ENCODE measurements around the gene UBE2S.
A peak's percentile ranks its signal among the peaks of the same experiment; 100 is the strongest.

The UBE2S gene

GRCh38 chr19:55369653-55370304 lies 37.8 kb downstream of the UBE2S start:
- TF ChIP-seq CTCF (IDR thresholded peaks at IDR 0.05; ENCODE audit: low read depth, low read length, missing control alignments): no peak
- no peak for DNase-seq (ENCODE audit: low read depth)
- H3K4me3 ChIP-seq (ENCODE audit: low read depth, low read length): peak overlapping the region; percentile 51
- in situ Hi-C loops (cut with HindIII; ENCODE audit: low sequenced_read_pairs): no loop called here

GRCh38 chr19:55368701-55369563 lies 38.7 kb downstream of the UBE2S start:
- DNase-seq (ENCODE audit: low read depth): no peak
- peak overlapping the region; percentile 40 for H3K4me3 ChIP-seq (ENCODE audit: low read depth, low read length)
- in situ Hi-C loops (cut with HindIII; ENCODE audit: low sequenced_read_pairs): no loop called here
- no peak for TF ChIP-seq CTCF (IDR thresholded peaks at IDR 0.05; ENCODE audit: low read depth, low read length, missing control alignments)

- in situ Hi-C loops (cut with HindIII; ENCODE audit: low sequenced_read_pairs): no loop called here
- no peak for DNase-seq (ENCODE audit: low read depth)
Measured at GRCh38 chr19:55368106-55368505, 39.5 kb downstream of the UBE2S start.

GRCh38 chr19:55366790-55367189 lies 40.8 kb downstream of the UBE2S start:
- no peak overlapping the region for H3K4me3 ChIP-seq (ENCODE audit: low read depth, low read length)
- in situ Hi-C loops (cut with HindIII; ENCODE audit: low sequenced_read_pairs): no loop called here
- DNase-seq (ENCODE audit: low read depth): no peak
- TF ChIP-seq CTCF (IDR thresholded peaks at IDR 0.05; ENCODE audit: low read depth, low read length, missing control alignments): no peak

More at GRCh38 chr19:55368106-55368505, 39.5 kb downstream of the UBE2S start:
- no peak for TF ChIP-seq CTCF (IDR thresholded peaks at IDR 0.05; ENCODE audit: low read depth, low read length, missing control alignments)
- H3K4me3 ChIP-seq (ENCODE audit: low read depth, low read length): no peak overlapping the region

- DNase-seq (ENCODE audit: low read depth): no peak
- in situ Hi-C loops (cut with HindIII; ENCODE audit: low sequenced_read_pairs): no loop called here
- TF ChIP-seq CTCF (IDR thresholded peaks at IDR 0.05; ENCODE audit: low read depth, low read length, missing control alignments): no peak
- H3K4me3 ChIP-seq (ENCODE audit: low read depth, low read length): no peak overlapping the region
Measured at GRCh38 chr19:55365964-55366363, 41.6 kb downstream of the UBE2S start.

GRCh38 chr19:55365245-55365644 lies 42.3 kb downstream of the UBE2S start:
- in situ Hi-C loops (cut with HindIII; ENCODE audit: low sequenced_read_pairs): no loop called here
- DNase-seq (ENCODE audit: low read depth): no peak
- no peak overlapping the region for H3K4me3 ChIP-seq (ENCODE audit: low read depth, low read length)
- TF ChIP-seq CTCF (IDR thresholded peaks at IDR 0.05; ENCODE audit: low read depth, low read length, missing control alignments): no peak
